HepG2 (cell line): ENCODE data around the gene KCTD18. TPM values are rescaled to one million over a fixed set of nuclear protein-coding genes. Genes with fewer than 3 reads are reported as not detected.

Experiments
- ATF4 ChIP-seq, 2 experiments: fragments of 450-650 bp in 1 of 2; sonication (generic) in 1 of 2; formaldehyde crosslinking; IDR thresholded peaks; 2 replicates each; pipeline versions ENCODE4 v1.5.0 to v1.8.0; 2020 to 2022; ENCODE audit warnings: mild to moderate bottlenecking in 1 of 2, missing genetic modification reagents in 1 of 2
- DRAP1 ChIP-seq: IDR thresholded peaks from 2 replicates; pipeline ENCODE4 v1.6.1; 2016; ENCODE audit warnings: missing genetic modification reagents, missing compliant biosample characterization
- E2F1 ChIP-seq: sonication (generic); formaldehyde crosslinking; IDR thresholded peaks from 2 replicates; pipeline ENCODE4 v1.5.0; 2020; ENCODE audit warnings: missing genetic modification reagents
- EP300 ChIP-seq, 3 experiments: sonication (generic) in 1 of 3; formaldehyde crosslinking in 1 of 3; IDR thresholded peaks; 2 replicates each; pipeline versions ENCODE4 v1.5.1 to v1.6.1; 2011 to 2020; ENCODE audit warnings: low read depth in 2 of 3, low read length in 2 of 3, borderline replicate concordance in 1 of 3, improper control_type of control experiment in 1 of 3, mild to moderate bottlenecking in 1 of 3, missing genetic modification reagents in 1 of 3, moderate library complexity in 1 of 3
- GFI1 ChIP-seq: sonication (generic); formaldehyde crosslinking; IDR thresholded peaks from 2 replicates; pipeline ENCODE4 v1.5.0; 2020; ENCODE audit warnings: missing genetic modification reagents, mild to moderate bottlenecking, borderline replicate concordance
- HOXA3 ChIP-seq: sonication (generic); formaldehyde crosslinking; IDR thresholded peaks from 2 replicates; pipeline ENCODE4 v1.5.0; 2020; ENCODE audit warnings: missing genetic modification reagents
- LBX2 ChIP-seq: sonication (generic); formaldehyde crosslinking; IDR thresholded peaks from 2 replicates; pipeline ENCODE4 v1.5.0; 2020; ENCODE audit warnings: missing genetic modification reagents, mild to moderate bottlenecking, borderline replicate concordance
- MED1 ChIP-seq: sonication (generic); formaldehyde crosslinking; IDR thresholded peaks from 2 replicates; pipeline ENCODE4 v1.4.0; 2020; ENCODE audit warnings: missing genetic modification reagents
- MEF2D ChIP-seq: sonication (generic); formaldehyde crosslinking; IDR thresholded peaks from 2 replicates; pipeline ENCODE4 v1.5.1; 2020; ENCODE audit warnings: mild to moderate bottlenecking, missing genetic modification reagents
- NR1H2 ChIP-seq: sonication (generic); formaldehyde crosslinking; IDR thresholded peaks from 2 replicates; pipeline ENCODE4 v1.8.1; 2022; ENCODE audit warnings: low read depth, missing genetic modification reagents, borderline replicate concordance
- PRPF4 ChIP-seq: fragments of 200-400 bp; formaldehyde crosslinking; IDR thresholded peaks from 2 replicates; pipeline ENCODE4 v1.6.1; 2016; ENCODE audit warnings: low read length, low read depth; ENCODE audit not compliant: poor library complexity, severe bottlenecking
- SAP130 ChIP-seq: IDR thresholded peaks from 2 replicates; pipeline ENCODE4 v1.6.1; 2016; ENCODE audit warnings: low read depth
- SP4 ChIP-seq: sonication (generic); formaldehyde crosslinking; IDR thresholded peaks from 2 replicates; pipeline ENCODE4 v1.8.1; 2023; ENCODE audit warnings: mild to moderate bottlenecking, missing genetic modification reagents
- THAP7 ChIP-seq: sonication (generic); formaldehyde crosslinking; IDR thresholded peaks from 2 replicates; pipeline ENCODE4 v1.8.1; 2023; ENCODE audit warnings: mild to moderate bottlenecking, missing genetic modification reagents
- TRIM24 ChIP-seq: sonication (generic); formaldehyde crosslinking; IDR thresholded peaks from 2 replicates; pipeline ENCODE4 v1.8.0; 2022; ENCODE audit warnings: mild to moderate bottlenecking, missing genetic modification reagents
- ZNF281 ChIP-seq: sonication (generic); formaldehyde crosslinking; IDR thresholded peaks from 2 replicates; pipeline ENCODE4 v1.4.0; 2020; ENCODE audit warnings: missing genetic modification reagents, borderline replicate concordance
- ZNF501 ChIP-seq: sonication (generic); formaldehyde crosslinking; IDR thresholded peaks from 2 replicates; pipeline ENCODE4 v1.5.1; 2020; ENCODE audit warnings: mild to moderate bottlenecking, moderate library complexity, missing genetic modification reagents
- ZNF513 ChIP-seq: sonication (generic); formaldehyde crosslinking; conservative IDR thresholded peaks from 2 replicates; pipeline ENCODE4 v1.5.0; 2020; ENCODE audit warnings: missing genetic modification reagents
- ZNF619 ChIP-seq: sonication (generic); formaldehyde crosslinking; IDR thresholded peaks from 2 replicates; pipeline ENCODE4 v1.4.0; 2020; ENCODE audit warnings: mild to moderate bottlenecking, missing genetic modification reagents
- polyA plus RNA-seq, 8 experiments: library from polyadenylated mRNA; depleted of rRNA in 3 of 8; stranded (reverse) in 7 of 8; unstranded in 1 of 8; fragments of >200 nt; fragmentation: Illumina TruSeq in 4 of 8; extraction: Trizol in 4 of 8; gene quantifications; 2 replicates each; pipeline versions ENCODE4 v1.2.1 to v1.2.3, GENCODE V29; 2011 to 2016; ENCODE audit warnings: low read depth in 4 of 8, missing spikeins in 1 of 8, mixed read lengths in 1 of 8; ENCODE audit not compliant: insufficient read depth in 1 of 8
- total RNA-seq, 5 experiments: library from RNA; depleted of rRNA; stranded (reverse); fragments of >200 nt; fragmentation: Illumina TruSeq; extraction: Trizol; gene quantifications; 2 replicates each; pipeline ENCODE4 v1.2.3, GENCODE V29; 2016; ENCODE audit warnings: low read depth in 1 of 5

The KCTD18 gene
- total and polyA plus RNA-seq, 2 of the 13 experiments (the other 11 are each of a cell fraction or from before 2014, with no cell fraction given) = 2.2 to 7.1 TPM

- TF ChIP-seq ZNF281 (peak; percentile 88; the same call in 1 of the 2 replicates), E2F1 (CRISPR knock-in tag) (peak; percentile 71), GFI1 (CRISPR knock-in tag) (peak; percentile 89; the same call in 1 of the 2 replicates), DRAP1 (peak; percentile 63), SP4 (peak; percentile 84), PRPF4 (no peak), TRIM24 (CRISPR knock-in tag) (0 out of 2 replicates have a peak, but pooled peaks have one; percentile 67), MED1 (peak; percentile 65), HOXA3 (CRISPR knock-in tag) (peak; percentile 93), SAP130 (CRISPR knock-in tag) (peak; percentile 98), THAP7 (CRISPR knock-in tag) (peak; percentile 83), LBX2 (CRISPR knock-in tag) (peak; percentile 32; the same call in 1 of the 2 replicates), NR1H2 (CRISPR knock-in tag) (0 out of 2 replicates have a peak, but pooled peaks have one; percentile 37), ATF4 (CRISPR knock-in tag; IDR thresholded peaks at IDR 0.05) (0 out of 4 replicates have a peak, but pooled peaks of 1 of the 2 experiments have one; percentile 71), ZNF619 (CRISPR knock-in tag) (peak; percentile 96; the same call in 1 of the 2 replicates), ZNF501 (peak; percentile 91), ZNF513 (no peak), MEF2D (CRISPR knock-in tag) (0 out of 2 replicates have a peak, but pooled peaks have one; percentile 39), EP300 (IDR thresholded peaks at IDR 0.05; ENCODE audit: low read depth in 2 of 2, low read length in 2 of 2) (peak in 1 of 2 experiments; percentile 61; a peak in 3 of 4 replicates), EP300 (CRISPR knock-in tag; IDR thresholded peaks at IDR 0.05; ENCODE audit: borderline replicate concordance) (no peak)
Observed at GRCh38 chr2:200509612-200510433, at the start of gene KCTD18 (continued).
